H9 (cell line): ENCODE data around the gene TINAG. TPM values are rescaled to one million over a fixed set of nuclear protein-coding genes. Genes with fewer than 3 reads are reported as not detected.

Experiments used
- DNase-seq: peaks from one replicate; pipeline ENCODE4 v3.0.0-alpha.2; 2017
- H2AFZ ChIP-seq: one replicate; pipeline ENCODE4 v1.6.1; 2013; ENCODE audit warnings: mild to moderate bottlenecking, low read length, control low read depth, moderate library complexity
- H2AK5ac ChIP-seq: 2 replicates; pipeline ENCODE4 v1.6.1; 2013; ENCODE audit warnings: low read length, control low read depth, mixed read lengths; ENCODE audit not compliant: insufficient read length
- H2BK120ac ChIP-seq: one replicate; pipeline ENCODE4 v1.6.1; 2013; ENCODE audit warnings: low read depth, mild to moderate bottlenecking, low read length, control low read depth, inconsistent platforms; ENCODE audit not compliant: poor library complexity, severe bottlenecking
- H2BK12ac ChIP-seq: 2 replicates; pipeline ENCODE4 v1.6.1; 2013; ENCODE audit warnings: low read length, control low read depth, mixed read lengths, low read depth; ENCODE audit not compliant: insufficient read length
- H2BK15ac ChIP-seq: 2 replicates; pipeline ENCODE4 v1.6.1; 2013; ENCODE audit warnings: low read depth, low read length, control low read depth
- H2BK20ac ChIP-seq: one replicate; pipeline ENCODE4 v1.6.1; 2013; ENCODE audit warnings: low read depth, mild to moderate bottlenecking, low read length, control low read depth, inconsistent platforms; ENCODE audit not compliant: poor library complexity, severe bottlenecking
- H2BK5ac ChIP-seq: 2 replicates; pipeline ENCODE4 v1.6.1; 2013; ENCODE audit warnings: low read length, control low read depth, mixed read lengths; ENCODE audit not compliant: insufficient read length
- H3K14ac ChIP-seq: 2 replicates; pipeline ENCODE4 v1.6.1; 2013; ENCODE audit warnings: low read length, control low read depth; ENCODE audit not compliant: insufficient read depth
- H3K18ac ChIP-seq: 2 replicates; pipeline ENCODE4 v1.6.1; 2013; ENCODE audit warnings: low read depth, mild to moderate bottlenecking, mixed read lengths, low read length, control low read depth; ENCODE audit not compliant: insufficient read length
- H3K23ac ChIP-seq: 2 replicates; pipeline ENCODE4 v1.6.1; 2013; ENCODE audit warnings: low read length, control low read depth, mixed read lengths, low read depth; ENCODE audit not compliant: insufficient read length
- H3K23me2 ChIP-seq: 2 replicates; pipeline ENCODE4 v1.6.1; 2013; ENCODE audit warnings: low read depth, mild to moderate bottlenecking, mixed read lengths, low read length, control low read depth; ENCODE audit not compliant: insufficient read length, poor library complexity, severe bottlenecking
- H3K27ac ChIP-seq: 2 replicates; pipeline ENCODE4 v1.5.1; 2013; ENCODE audit warnings: low read length, control low read depth, mixed read lengths, low read depth; ENCODE audit not compliant: insufficient read length
- H3K27me3 ChIP-seq: 2 replicates; pipeline ENCODE4 v1.6.1; 2013; ENCODE audit warnings: low read length, control low read depth, inconsistent platforms; ENCODE audit not compliant: insufficient read depth
- H3K4ac ChIP-seq: 2 replicates; pipeline ENCODE4 v1.6.1; 2013; ENCODE audit warnings: low read depth, mild to moderate bottlenecking, control low read depth, inconsistent platforms, low read length, moderate library complexity
- H3K4me1 ChIP-seq: 2 replicates; pipeline ENCODE4 v1.6.1; 2013; ENCODE audit warnings: low read length, control low read depth, inconsistent platforms; ENCODE audit not compliant: insufficient read depth
- H3K4me2 ChIP-seq: 2 replicates; pipeline ENCODE4 v1.6.1; 2013; ENCODE audit warnings: low read length, control low read depth, mixed read lengths; ENCODE audit not compliant: insufficient read length, insufficient read depth
- H3K56ac ChIP-seq: 2 replicates; pipeline ENCODE4 v1.6.1; 2013; ENCODE audit warnings: low read depth, mild to moderate bottlenecking, mixed read lengths, low read length, control low read depth; ENCODE audit not compliant: insufficient read length
- H3K79me1 ChIP-seq: 2 replicates; pipeline ENCODE4 v1.6.1; 2013; ENCODE audit warnings: low read depth, mild to moderate bottlenecking, moderate library complexity, low read length, control low read depth, inconsistent platforms; ENCODE audit not compliant: insufficient read depth, poor library complexity, severe bottlenecking
- H3K79me2 ChIP-seq: 2 replicates; pipeline ENCODE4 v1.6.1; 2013; ENCODE audit warnings: low read length, control low read depth, inconsistent platforms; ENCODE audit not compliant: insufficient read depth
- H3K9ac ChIP-seq: 2 replicates; pipeline ENCODE4 v1.6.1; 2013; ENCODE audit warnings: low read length, control low read depth, mixed read lengths; ENCODE audit not compliant: insufficient read length; ENCODE audit errors: extremely low read depth
- H3K9me3 ChIP-seq: one replicate; pipeline ENCODE4 v1.6.1; 2013; ENCODE audit warnings: low read depth, low read length, inconsistent platforms; ENCODE audit not compliant: control insufficient read depth
- H3T11ph ChIP-seq: one replicate; pipeline ENCODE4 v1.6.1; 2013; ENCODE audit warnings: mild to moderate bottlenecking, low read length, control low read depth, inconsistent platforms
- H4K20me1 ChIP-seq: one replicate; pipeline ENCODE4 v1.6.1; 2013; ENCODE audit not compliant: control insufficient read depth, insufficient read length, insufficient read depth
- H4K5ac ChIP-seq: 2 replicates; pipeline ENCODE4 v1.6.1; 2013; ENCODE audit warnings: low read depth, mild to moderate bottlenecking, mixed read lengths, low read length, control low read depth; ENCODE audit not compliant: insufficient read length
- H4K8ac ChIP-seq: replicated peaks from 2 replicates; pipeline ENCODE4 v1.6.1; 2013; ENCODE audit warnings: low read length, control low read depth, mixed read lengths, low read depth; ENCODE audit not compliant: insufficient read length
- H4K91ac ChIP-seq: 2 replicates; pipeline ENCODE4 v1.6.1; 2013; ENCODE audit warnings: low read depth, mild to moderate bottlenecking, moderate library complexity, mixed read lengths, low read length, control low read depth; ENCODE audit not compliant: insufficient read length
- H3K27ac Mint-ChIP-seq, 3 experiments: 2 replicates in 2 of 3; 3 replicates in 1 of 3; pipeline ENCODE4 v1.8.0; 2020 to 2021; ENCODE audit warnings: mixed read lengths in 3 of 3, mild to moderate bottlenecking in 1 of 3, moderate library complexity in 1 of 3
- H3K27me3 Mint-ChIP-seq: 2 replicates; pipeline ENCODE4 v1.8.0; 2021; ENCODE audit warnings: low read depth, mild to moderate bottlenecking, moderate library complexity, mixed read lengths
- H3K36me3 Mint-ChIP-seq, 3 experiments: 2 replicates in 2 of 3; 3 replicates in 1 of 3; pipeline ENCODE4 v1.8.0; 2020 to 2021; ENCODE audit warnings: low read depth in 3 of 3, mixed read lengths in 3 of 3; ENCODE audit not compliant: insufficient read depth in 1 of 3
- H3K4me1 Mint-ChIP-seq, 2 experiments: 2 replicates each; pipeline ENCODE4 v1.8.0; 2020; ENCODE audit warnings: mixed read lengths in 2 of 2
- H3K4me3 Mint-ChIP-seq, 2 experiments: 2 replicates in 1 of 2; 3 replicates in 1 of 2; pipeline ENCODE4 v1.8.0; 2020 to 2021; ENCODE audit warnings: mild to moderate bottlenecking in 2 of 2, mixed read lengths in 2 of 2, moderate library complexity in 1 of 2
- H3K9me3 Mint-ChIP-seq, 2 experiments: 2 replicates in 1 of 2; 3 replicates in 1 of 2; pipeline ENCODE4 v1.8.0; 2020; ENCODE audit warnings: mild to moderate bottlenecking in 2 of 2, mixed read lengths in 2 of 2, moderate library complexity in 1 of 2
- total RNA-seq: library from RNA; stranded (reverse); gene quantifications from 2 replicates; pipeline ENCODE4 v1.2.1, GENCODE V29; 2021
- TF ChIP-seq, protein P1 (sequence below): fragments of 200-600 bp; sonication (generic); conservative IDR thresholded peaks from 3 replicates; pipeline ENCODE4 v1.8.0; 2021; ENCODE audit warnings: antibody characterized with exemption, mild to moderate bottlenecking

TINAG gene
- total RNA-seq, 1 experiment from 2014 or later = not detected

DNA sequence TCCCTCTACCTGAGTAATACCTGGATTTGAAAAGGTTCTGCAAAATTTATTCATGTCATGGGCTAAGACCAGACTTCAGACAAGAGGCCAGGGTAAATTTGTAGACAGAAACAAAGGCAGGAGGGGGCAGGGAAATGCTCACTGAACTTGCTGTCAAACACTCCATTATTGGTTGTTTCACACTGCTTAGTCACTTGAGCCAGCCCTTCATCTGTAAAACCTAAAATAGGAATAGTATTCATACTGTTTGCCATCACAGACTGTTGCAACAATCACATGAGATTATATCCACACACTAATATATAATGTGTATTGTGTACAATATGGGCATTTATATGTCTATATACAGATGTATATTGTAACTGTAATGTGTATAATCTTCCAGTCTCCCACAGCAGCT is 6.5 kb upstream of the TINAG start:
- Histone ChIP-seq H4K5ac (no peak overlapping the region), H2BK5ac (no peak overlapping the region), H2AK5ac (no peak overlapping the region), H3K27ac (no peak overlapping the region), H2AFZ (no peak overlapping the region), H3K4ac (no peak overlapping the region), H3K23me2 (no peaks in the 10 kb centered on the region), H2BK20ac (no peak overlapping the region), H3K56ac (no peak overlapping the region), H3K18ac (no peak overlapping the region), H3T11ph (no peak overlapping the region), H2BK12ac (no peak overlapping the region), H3K23ac (no peak overlapping the region), H3K9ac (no peak overlapping the region), H4K8ac (no peak overlapping the region), H3K14ac (no peak overlapping the region), H2BK15ac (no peak overlapping the region), H3K27me3 (no peaks in the 10 kb centered on the region), H4K20me1 (no peaks in the 10 kb centered on the region), H2BK120ac (no peak overlapping the region), H3K4me2 (no peak overlapping the region), H4K91ac (no peak overlapping the region), H3K79me2 (no peaks in the 10 kb centered on the region), H3K4me1 (no peaks in the 10 kb centered on the region), H3K9me3 (no peaks in the 10 kb centered on the region), H3K79me1 (no peaks in the 10 kb centered on the region)
- TF ChIP-seq, protein P1, sequence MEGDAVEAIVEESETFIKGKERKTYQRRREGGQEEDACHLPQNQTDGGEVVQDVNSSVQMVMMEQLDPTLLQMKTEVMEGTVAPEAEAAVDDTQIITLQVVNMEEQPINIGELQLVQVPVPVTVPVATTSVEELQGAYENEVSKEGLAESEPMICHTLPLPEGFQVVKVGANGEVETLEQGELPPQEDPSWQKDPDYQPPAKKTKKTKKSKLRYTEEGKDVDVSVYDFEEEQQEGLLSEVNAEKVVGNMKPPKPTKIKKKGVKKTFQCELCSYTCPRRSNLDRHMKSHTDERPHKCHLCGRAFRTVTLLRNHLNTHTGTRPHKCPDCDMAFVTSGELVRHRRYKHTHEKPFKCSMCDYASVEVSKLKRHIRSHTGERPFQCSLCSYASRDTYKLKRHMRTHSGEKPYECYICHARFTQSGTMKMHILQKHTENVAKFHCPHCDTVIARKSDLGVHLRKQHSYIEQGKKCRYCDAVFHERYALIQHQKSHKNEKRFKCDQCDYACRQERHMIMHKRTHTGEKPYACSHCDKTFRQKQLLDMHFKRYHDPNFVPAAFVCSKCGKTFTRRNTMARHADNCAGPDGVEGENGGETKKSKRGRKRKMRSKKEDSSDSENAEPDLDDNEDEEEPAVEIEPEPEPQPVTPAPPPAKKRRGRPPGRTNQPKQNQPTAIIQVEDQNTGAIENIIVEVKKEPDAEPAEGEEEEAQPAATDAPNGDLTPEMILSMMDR = no peak
- no peak overlapping the region for H3K27ac Mint-ChIP-seq
- no peaks in the 10 kb centered on the region; a peak in 1 of 5 replicates for H3K9me3 Mint-ChIP-seq
- H3K36me3 Mint-ChIP-seq = no peaks in the 10 kb centered on the region
- DNase-seq = no peak
- H3K4me3 Mint-ChIP-seq = no peak overlapping the region
- no peaks in the 10 kb centered on the region for H3K27me3 Mint-ChIP-seq
- H3K4me1 Mint-ChIP-seq = no peaks in the 10 kb centered on the region
